Urothelium cell line (cell line): ENCODE measurements around the gene NADSYN1.

Experiments used
- DNase-seq: peaks from one replicate; pipeline ENCODE4 v3.0.0; 2011; ENCODE audit warnings: low spot score, mixed read lengths
- FAIRE-seq: peaks from 2 replicates; lab custom pipeline; 2011; peaks lifted over from hg19 to GRCh38; lab: Jason Lieb, UNC

Gene NADSYN1

GRCh38 chr11:71489311-71490043, 36.5 kb downstream of the NADSYN1 start:
- FAIRE-seq (no peak), DNase-seq (no peak)

- no peak for DNase-seq
- no peak for FAIRE-seq
Observed at GRCh38 chr11:71490044-71490730, 37.2 kb downstream of the NADSYN1 start.

- FAIRE-seq: no peak
Observed at GRCh38 chr11:71490731-71491390, 37.9 kb downstream of the NADSYN1 start.

GRCh38 chr11:71491531-71491930, 38.5 kb downstream of the NADSYN1 start:
- DNase-seq (no peak), FAIRE-seq (peak; percentile 35)

More at GRCh38 chr11:71490731-71491390, 37.9 kb downstream of the NADSYN1 start:
- DNase-seq: no peak

- no peak for FAIRE-seq
Observed at GRCh38 chr11:71491940-71492339, 38.9 kb downstream of the NADSYN1 start.

GRCh38 chr11:71495286-71496230, 42.6 kb downstream of the NADSYN1 start:
- DNase-seq (no peak), FAIRE-seq (no peak)

More at GRCh38 chr11:71491940-71492339, 38.9 kb downstream of the NADSYN1 start:
- no peak for DNase-seq

GRCh38 chr11:71496421-71496820, 43.4 kb downstream of the NADSYN1 start:
- no peak for DNase-seq
- no peak for FAIRE-seq

GRCh38 chr11:71498091-71498490, 45.1 kb downstream of the NADSYN1 start:
- no peak for DNase-seq
- FAIRE-seq: no peak

- DNase-seq (no peak), FAIRE-seq (no peak)
Observed at GRCh38 chr11:71499125-71499524, 46.1 kb downstream of the NADSYN1 start.

GRCh38 chr11:71499546-71499945, 46.5 kb downstream of the NADSYN1 start:
- no peak for DNase-seq

GRCh38 chr11:71500601-71501021, 47.6 kb downstream of the NADSYN1 start:
- no peak for DNase-seq

More at GRCh38 chr11:71499546-71499945, 46.5 kb downstream of the NADSYN1 start:
- FAIRE-seq: no peak

GRCh38 chr11:71501071-71501985, 48.3 kb downstream of the NADSYN1 start:
- FAIRE-seq: no peak
- no peak for DNase-seq

More at GRCh38 chr11:71500601-71501021, 47.6 kb downstream of the NADSYN1 start:
- FAIRE-seq: no peak

GRCh38 chr11:71502026-71502425, 49.0 kb downstream of the NADSYN1 start:
- DNase-seq (no peak), FAIRE-seq (no peak)

- FAIRE-seq: no peak
Observed at GRCh38 chr11:71502871-71503435, 50.0 kb downstream of the NADSYN1 start.

GRCh38 chr11:71504531-71504930, 51.5 kb downstream of the NADSYN1 start:
- FAIRE-seq (no peak), DNase-seq (no peak)

More at GRCh38 chr11:71502871-71503435, 50.0 kb downstream of the NADSYN1 start:
- no peak for DNase-seq

GRCh38 chr11:71505001-71505400, 52.0 kb downstream of the NADSYN1 start:
- no peak for FAIRE-seq
- no peak for DNase-seq

- no peak for DNase-seq
- no peak for FAIRE-seq
Observed at GRCh38 chr11:71505781-71506180, 52.8 kb downstream of the NADSYN1 start.

- DNase-seq: no peak
- no peak for FAIRE-seq
Observed at GRCh38 chr11:71507102-71507501, 54.1 kb downstream of the NADSYN1 start.
